Neural cell (in vitro differentiated cells): ENCODE data around the gene CEP170B. TPM values are rescaled to one million over a fixed set of nuclear protein-coding genes. Genes with fewer than 3 reads are reported as not detected.

ENCODE experiments used
- H2AFZ ChIP-seq: fragments of 200-600, 300-800 bp; sonication (generic), shearing (Covaris generic); 2 replicates; pipeline ENCODE4 v1.6.0; 2014; ENCODE audit warnings: low read depth, mild to moderate bottlenecking, antibody characterized with exemption, low read length, moderate library complexity
- H3F3A ChIP-seq: fragments of 200-600 bp; shearing (Covaris generic); 2 replicates; pipeline ENCODE4 v1.6.1; 2016; ENCODE audit warnings: mild to moderate bottlenecking, moderate library complexity, mixed read lengths, antibody characterized with exemption, low read length; ENCODE audit not compliant: insufficient read depth, poor library complexity, severe bottlenecking
- H3K27ac ChIP-seq: fragments of 200-600, 300-800 bp; sonication (generic), shearing (Covaris generic); 2 replicates; pipeline ENCODE4 v1.5.1; 2014; ENCODE audit warnings: mild to moderate bottlenecking, low read length, moderate library complexity
- H3K27me3 ChIP-seq: fragments of 300-800, 200-600 bp; sonication (generic), shearing (Covaris generic); 2 replicates; pipeline ENCODE4 v1.6.0; 2014; ENCODE audit warnings: mild to moderate bottlenecking, low read depth, low read length, moderate library complexity; ENCODE audit not compliant: insufficient read depth
- H3K36me3 ChIP-seq: fragments of 300-800, 200-600 bp; sonication (generic), shearing (Covaris generic); 2 replicates; pipeline ENCODE4 v1.5.1; 2014; ENCODE audit warnings: mild to moderate bottlenecking, antibody characterized with exemption, low read length, moderate library complexity; ENCODE audit not compliant: insufficient read depth
- H3K4me2 ChIP-seq: fragments of 300-800, 200-600 bp; sonication (generic), shearing (Covaris generic); 2 replicates; pipeline ENCODE4 v1.6.0; 2014; ENCODE audit warnings: mild to moderate bottlenecking, low read length
- H3K4me3 ChIP-seq: fragments of 300-800, 200-600 bp; sonication (generic), shearing (Covaris generic); 2 replicates; pipeline ENCODE4 v1.5.1; 2014; ENCODE audit warnings: mild to moderate bottlenecking, low read length, moderate library complexity
- H3K79me2 ChIP-seq: fragments of 200-600 bp; shearing (Covaris generic); replicated peaks from 2 replicates; pipeline ENCODE4 v1.6.0; 2014; ENCODE audit warnings: mild to moderate bottlenecking, low read length, moderate library complexity; ENCODE audit not compliant: insufficient read depth
- H3K9ac ChIP-seq: fragments of 300-800, 200-600 bp; sonication (generic), shearing (Covaris generic); 2 replicates; pipeline ENCODE4 v1.6.1; 2016; ENCODE audit warnings: mild to moderate bottlenecking, low read length, mixed read lengths
- H3K9me2 ChIP-seq: fragments of 200-600 bp; shearing (Covaris generic); 2 replicates; pipeline ENCODE4 v1.6.1; 2016; ENCODE audit warnings: mild to moderate bottlenecking, low read length, mixed read lengths; ENCODE audit not compliant: insufficient read depth
- H3K9me3 ChIP-seq: fragments of 200-600, 300-800 bp; sonication (generic), shearing (Covaris generic); 2 replicates; pipeline ENCODE4 v1.6.1; 2016; ENCODE audit warnings: mild to moderate bottlenecking, mixed run types, low read length, moderate library complexity, mixed read lengths
- H4K20me1 ChIP-seq: fragments of 200-600 bp; shearing (Covaris generic); 2 replicates; pipeline ENCODE4 v1.6.1; 2016; ENCODE audit warnings: mild to moderate bottlenecking, mixed run types; ENCODE audit not compliant: insufficient read depth
- EP300 ChIP-seq: fragments of 450-650 bp; conservative IDR thresholded peaks from 2 replicates; pipeline ENCODE4 v1.6.1; 2014; ENCODE audit warnings: antibody characterized with exemption, mild to moderate bottlenecking, moderate library complexity; ENCODE audit not compliant: poor library complexity, severe bottlenecking
- EZH2 ChIP-seq: fragments of 200-600, 300-800 bp; shearing (Covaris generic), sonication (generic); IDR thresholded peaks from 2 replicates; pipeline ENCODE4 v1.6.1; 2014; ENCODE audit warnings: antibody characterized with exemption, low read length, borderline replicate concordance, mild to moderate bottlenecking; ENCODE audit not compliant: insufficient read depth, poor library complexity, severe bottlenecking
- MXI1 ChIP-seq: fragments of 450-650 bp; conservative IDR thresholded peaks from 2 replicates; pipeline ENCODE4 v1.6.1; 2014; ENCODE audit warnings: antibody characterized with exemption, mild to moderate bottlenecking; ENCODE audit not compliant: poor library complexity, severe bottlenecking
- POLR2AphosphoS5 ChIP-seq: IDR thresholded peaks from 2 replicates; pipeline ENCODE4 v1.6.1; 2012
- RAD21 ChIP-seq: fragments of 450-650 bp; conservative IDR thresholded peaks from 2 replicates; pipeline ENCODE4 v1.6.1; 2014; ENCODE audit warnings: antibody characterized with exemption, mild to moderate bottlenecking, moderate library complexity
- SMC3 ChIP-seq: fragments of 450-650 bp; conservative IDR thresholded peaks from 2 replicates; pipeline ENCODE4 v1.6.1; 2014; ENCODE audit warnings: antibody characterized with exemption, mild to moderate bottlenecking, moderate library complexity; ENCODE audit not compliant: poor library complexity
- TAF1 ChIP-seq: IDR thresholded peaks from 2 replicates; pipeline ENCODE4 v1.6.1; 2012; ENCODE audit warnings: low read depth
- polyA plus RNA-seq: library from polyadenylated mRNA; depleted of rRNA; stranded (reverse); fragments of >200 nt; gene quantifications from 2 replicates; pipeline ENCODE4 v1.2.3, GENCODE V29; 2014
- TF ChIP-seq, protein P1 (sequence below): IDR thresholded peaks from 2 replicates; pipeline ENCODE4 v1.6.1; 2012; ENCODE audit warnings: borderline replicate concordance
- TF ChIP-seq, protein P2 (sequence below): fragments of 450-650 bp; IDR thresholded peaks from 2 replicates; pipeline ENCODE4 v1.5.1; 2014; ENCODE audit warnings: antibody characterized with exemption, mild to moderate bottlenecking, moderate library complexity; ENCODE audit not compliant: poor library complexity, severe bottlenecking

CEP170B gene
- polyA plus RNA-seq, 1 donor from 2014 or later, result 11.6 TPM

GRCh38 chr14:104858811-104859426 is 6.1 kb upstream of the CEP170B start:
- no peaks in the 10 kb centered on the region for H3K9me3 ChIP-seq

GRCh38 chr14:104859900-104860299 is 5.2 kb upstream of the CEP170B start:
- Histone ChIP-seq H3K9ac (no peak overlapping the region), H2AFZ (no peak overlapping the region), H3K79me2 (no peaks in the 10 kb centered on the region), H3K4me2 (no peak overlapping the region), H3K9me2 (no peaks in the 10 kb centered on the region), H3K9me3 (no peaks in the 10 kb centered on the region), H3K27ac (no peak overlapping the region), H3K4me3 (no peak overlapping the region), H3K27me3 (peaks cover 25% of the 10 kb centered on the region), H3K36me3 (no peaks in the 10 kb centered on the region), H4K20me1 (no peaks in the 10 kb centered on the region), H3F3A (no peaks in the 10 kb centered on the region)
- TF ChIP-seq, protein P1, sequence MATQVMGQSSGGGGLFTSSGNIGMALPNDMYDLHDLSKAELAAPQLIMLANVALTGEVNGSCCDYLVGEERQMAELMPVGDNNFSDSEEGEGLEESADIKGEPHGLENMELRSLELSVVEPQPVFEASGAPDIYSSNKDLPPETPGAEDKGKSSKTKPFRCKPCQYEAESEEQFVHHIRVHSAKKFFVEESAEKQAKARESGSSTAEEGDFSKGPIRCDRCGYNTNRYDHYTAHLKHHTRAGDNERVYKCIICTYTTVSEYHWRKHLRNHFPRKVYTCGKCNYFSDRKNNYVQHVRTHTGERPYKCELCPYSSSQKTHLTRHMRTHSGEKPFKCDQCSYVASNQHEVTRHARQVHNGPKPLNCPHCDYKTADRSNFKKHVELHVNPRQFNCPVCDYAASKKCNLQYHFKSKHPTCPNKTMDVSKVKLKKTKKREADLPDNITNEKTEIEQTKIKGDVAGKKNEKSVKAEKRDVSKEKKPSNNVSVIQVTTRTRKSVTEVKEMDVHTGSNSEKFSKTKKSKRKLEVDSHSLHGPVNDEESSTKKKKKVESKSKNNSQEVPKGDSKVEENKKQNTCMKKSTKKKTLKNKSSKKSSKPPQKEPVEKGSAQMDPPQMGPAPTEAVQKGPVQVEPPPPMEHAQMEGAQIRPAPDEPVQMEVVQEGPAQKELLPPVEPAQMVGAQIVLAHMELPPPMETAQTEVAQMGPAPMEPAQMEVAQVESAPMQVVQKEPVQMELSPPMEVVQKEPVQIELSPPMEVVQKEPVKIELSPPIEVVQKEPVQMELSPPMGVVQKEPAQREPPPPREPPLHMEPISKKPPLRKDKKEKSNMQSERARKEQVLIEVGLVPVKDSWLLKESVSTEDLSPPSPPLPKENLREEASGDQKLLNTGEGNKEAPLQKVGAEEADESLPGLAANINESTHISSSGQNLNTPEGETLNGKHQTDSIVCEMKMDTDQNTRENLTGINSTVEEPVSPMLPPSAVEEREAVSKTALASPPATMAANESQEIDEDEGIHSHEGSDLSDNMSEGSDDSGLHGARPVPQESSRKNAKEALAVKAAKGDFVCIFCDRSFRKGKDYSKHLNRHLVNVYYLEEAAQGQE, result no peak
- no peak for TF ChIP-seq TAF1
- TF ChIP-seq EZH2, result no peak
- TF ChIP-seq MXI1, result no peak
- TF ChIP-seq POLR2AphosphoS5, result no peak
- no peak for TF ChIP-seq RAD21
- TF ChIP-seq, protein P2, sequence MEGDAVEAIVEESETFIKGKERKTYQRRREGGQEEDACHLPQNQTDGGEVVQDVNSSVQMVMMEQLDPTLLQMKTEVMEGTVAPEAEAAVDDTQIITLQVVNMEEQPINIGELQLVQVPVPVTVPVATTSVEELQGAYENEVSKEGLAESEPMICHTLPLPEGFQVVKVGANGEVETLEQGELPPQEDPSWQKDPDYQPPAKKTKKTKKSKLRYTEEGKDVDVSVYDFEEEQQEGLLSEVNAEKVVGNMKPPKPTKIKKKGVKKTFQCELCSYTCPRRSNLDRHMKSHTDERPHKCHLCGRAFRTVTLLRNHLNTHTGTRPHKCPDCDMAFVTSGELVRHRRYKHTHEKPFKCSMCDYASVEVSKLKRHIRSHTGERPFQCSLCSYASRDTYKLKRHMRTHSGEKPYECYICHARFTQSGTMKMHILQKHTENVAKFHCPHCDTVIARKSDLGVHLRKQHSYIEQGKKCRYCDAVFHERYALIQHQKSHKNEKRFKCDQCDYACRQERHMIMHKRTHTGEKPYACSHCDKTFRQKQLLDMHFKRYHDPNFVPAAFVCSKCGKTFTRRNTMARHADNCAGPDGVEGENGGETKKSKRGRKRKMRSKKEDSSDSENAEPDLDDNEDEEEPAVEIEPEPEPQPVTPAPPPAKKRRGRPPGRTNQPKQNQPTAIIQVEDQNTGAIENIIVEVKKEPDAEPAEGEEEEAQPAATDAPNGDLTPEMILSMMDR, result no peak
- TF ChIP-seq EP300, result no peak
- TF ChIP-seq SMC3, result no peak

More at GRCh38 chr14:104858811-104859426, 6.1 kb upstream of the CEP170B start:
- Histone ChIP-seq H3K4me2 (no peak overlapping the region), H3K27ac (no peak overlapping the region), H4K20me1 (no peaks in the 10 kb centered on the region), H3K79me2 (no peaks in the 10 kb centered on the region), H3K27me3 (peaks cover 16% of the 10 kb centered on the region), H3K9me2 (no peaks in the 10 kb centered on the region), H3K9ac (no peak overlapping the region), H2AFZ (no peak overlapping the region), H3F3A (no peaks in the 10 kb centered on the region), H3K36me3 (no peaks in the 10 kb centered on the region), H3K4me3 (no peak overlapping the region)
- TF ChIP-seq TAF1, result no peak
- TF ChIP-seq MXI1, result no peak
- TF ChIP-seq, protein P2, result no peak
- TF ChIP-seq, protein P1, result no peak
- no peak for TF ChIP-seq POLR2AphosphoS5
- no peak for TF ChIP-seq EP300
- TF ChIP-seq RAD21, result no peak
- TF ChIP-seq EZH2, result no peak
- TF ChIP-seq SMC3, result no peak
